WTC11 (cell line): Measurements from ENCODE around the gene BBS2.

Source experiments
- ATF2 ChIP-seq: sonication (generic); formaldehyde crosslinking; IDR thresholded peaks from 2 replicates; pipeline ENCODE4 v1.8.1; 2022; ENCODE audit warnings: low read depth, missing genetic modification reagents, borderline replicate concordance
- ATF3 ChIP-seq: sonication (generic); formaldehyde crosslinking; conservative IDR thresholded peaks from 2 replicates; pipeline ENCODE4 v1.8.1; 2022; ENCODE audit warnings: mild to moderate bottlenecking, missing genetic modification reagents
- CREB1 ChIP-seq: sonication (generic); formaldehyde crosslinking; IDR thresholded peaks from 2 replicates; pipeline ENCODE4 v1.8.0; 2023; ENCODE audit warnings: mild to moderate bottlenecking, missing genetic modification reagents
- CTCF ChIP-seq: fragments of 200-600 bp; IDR thresholded peaks from 2 replicates; pipeline ENCODE4 v1.8.0; 2022; ENCODE audit warnings: antibody characterized with exemption
- ELF4 ChIP-seq: sonication (generic); formaldehyde crosslinking; IDR thresholded peaks from 2 replicates; pipeline ENCODE4 v1.8.1; 2022; ENCODE audit warnings: low read depth, mild to moderate bottlenecking, moderate library complexity, missing genetic modification reagents
- ESRRA ChIP-seq: sonication (generic); formaldehyde crosslinking; IDR thresholded peaks from 2 replicates; pipeline ENCODE4 v1.8.1; 2022; ENCODE audit warnings: mild to moderate bottlenecking, missing genetic modification reagents, borderline replicate concordance
- HMGA2 ChIP-seq: fragments of 250-450 bp; sonication (Bioruptor Pico); IDR thresholded peaks from 2 replicates; pipeline ENCODE4 v1.4.0; 2021; ENCODE audit warnings: mild to moderate bottlenecking, moderate library complexity
- MXD4 ChIP-seq: fragments of 250-450 bp; sonication (Bioruptor Pico); IDR thresholded peaks from 2 replicates; pipeline ENCODE4 v1.8.0; 2021; ENCODE audit warnings: mild to moderate bottlenecking, moderate library complexity, borderline replicate concordance
- TF ChIP-seq, protein P1 (sequence below): sonication (generic); formaldehyde crosslinking; conservative IDR thresholded peaks from 2 replicates; pipeline ENCODE4 v1.8.1; 2023; ENCODE audit warnings: mild to moderate bottlenecking, low read depth, missing genetic modification reagents, moderate library complexity
- TF ChIP-seq, protein P2 (sequence below): fragments of 250-450 bp; sonication (Bioruptor Pico); IDR thresholded peaks from 2 replicates; pipeline ENCODE4 v2.1.2; 2022; ENCODE audit warnings: mild to moderate bottlenecking, moderate library complexity

DNA sequence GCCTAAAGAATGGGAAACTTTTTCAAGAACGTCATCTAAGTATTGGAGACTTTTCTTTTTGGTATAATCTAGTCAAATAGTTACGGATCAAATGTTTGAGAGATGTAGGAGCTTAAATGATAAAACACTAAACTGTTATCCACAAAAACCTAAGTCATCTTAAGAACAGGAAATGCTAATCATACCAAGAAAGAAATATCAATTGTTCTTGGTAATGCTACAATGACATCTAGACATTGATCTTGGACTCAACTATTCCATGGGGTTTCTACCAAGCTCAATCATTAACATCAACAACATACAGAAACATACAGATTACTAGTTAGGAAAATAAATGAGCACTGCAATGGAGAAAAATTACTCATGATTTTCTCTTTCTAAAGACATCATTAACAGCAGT, 72.5 kb downstream of the BBS2 start:
- TF ChIP-seq ATF3 (no peak), CTCF (no peak), HMGA2 (no peak), MXD4 (CRISPR knock-in tag) (no peak), ELF4 (CRISPR knock-in tag) (no peak), ATF2 (CRISPR knock-in tag) (no peak), CREB1 (CRISPR knock-in tag) (no peak), ESRRA (CRISPR knock-in tag) (no peak)
- TF ChIP-seq, protein P1, sequence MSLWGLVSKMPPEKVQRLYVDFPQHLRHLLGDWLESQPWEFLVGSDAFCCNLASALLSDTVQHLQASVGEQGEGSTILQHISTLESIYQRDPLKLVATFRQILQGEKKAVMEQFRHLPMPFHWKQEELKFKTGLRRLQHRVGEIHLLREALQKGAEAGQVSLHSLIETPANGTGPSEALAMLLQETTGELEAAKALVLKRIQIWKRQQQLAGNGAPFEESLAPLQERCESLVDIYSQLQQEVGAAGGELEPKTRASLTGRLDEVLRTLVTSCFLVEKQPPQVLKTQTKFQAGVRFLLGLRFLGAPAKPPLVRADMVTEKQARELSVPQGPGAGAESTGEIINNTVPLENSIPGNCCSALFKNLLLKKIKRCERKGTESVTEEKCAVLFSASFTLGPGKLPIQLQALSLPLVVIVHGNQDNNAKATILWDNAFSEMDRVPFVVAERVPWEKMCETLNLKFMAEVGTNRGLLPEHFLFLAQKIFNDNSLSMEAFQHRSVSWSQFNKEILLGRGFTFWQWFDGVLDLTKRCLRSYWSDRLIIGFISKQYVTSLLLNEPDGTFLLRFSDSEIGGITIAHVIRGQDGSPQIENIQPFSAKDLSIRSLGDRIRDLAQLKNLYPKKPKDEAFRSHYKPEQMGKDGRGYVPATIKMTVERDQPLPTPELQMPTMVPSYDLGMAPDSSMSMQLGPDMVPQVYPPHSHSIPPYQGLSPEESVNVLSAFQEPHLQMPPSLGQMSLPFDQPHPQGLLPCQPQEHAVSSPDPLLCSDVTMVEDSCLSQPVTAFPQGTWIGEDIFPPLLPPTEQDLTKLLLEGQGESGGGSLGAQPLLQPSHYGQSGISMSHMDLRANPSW: no peak
- TF ChIP-seq, protein P2, sequence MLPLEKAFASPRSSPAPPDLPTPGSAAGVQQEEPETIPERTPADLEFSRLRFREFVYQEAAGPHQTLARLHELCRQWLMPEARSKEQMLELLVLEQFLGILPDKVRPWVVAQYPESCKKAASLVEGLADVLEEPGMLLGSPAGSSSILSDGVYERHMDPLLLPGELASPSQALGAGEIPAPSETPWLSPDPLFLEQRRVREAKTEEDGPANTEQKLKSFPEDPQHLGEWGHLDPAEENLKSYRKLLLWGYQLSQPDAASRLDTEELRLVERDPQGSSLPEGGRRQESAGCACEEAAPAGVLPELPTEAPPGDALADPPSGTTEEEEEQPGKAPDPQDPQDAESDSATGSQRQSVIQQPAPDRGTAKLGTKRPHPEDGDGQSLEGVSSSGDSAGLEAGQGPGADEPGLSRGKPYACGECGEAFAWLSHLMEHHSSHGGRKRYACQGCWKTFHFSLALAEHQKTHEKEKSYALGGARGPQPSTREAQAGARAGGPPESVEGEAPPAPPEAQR (CRISPR knock-in tag): no peak
